HepG2 (cell line): ENCODE results near the gene PRKAG3. TPM values are rescaled to one million over a fixed set of nuclear protein-coding genes. Genes with fewer than 3 reads are reported as not detected.

Experiments used
- FIP1L1 ChIP-seq: fragments of 200-400 bp; formaldehyde crosslinking; IDR thresholded peaks from 2 replicates; pipeline ENCODE4 v1.6.1; 2018; ENCODE audit warnings: low read depth, mild to moderate bottlenecking, low read length, moderate library complexity, borderline replicate concordance; ENCODE audit not compliant: insufficient read depth
- KLF13 ChIP-seq: sonication (generic); formaldehyde crosslinking; IDR thresholded peaks from 2 replicates; pipeline ENCODE4 v1.4.0; 2020; ENCODE audit warnings: mild to moderate bottlenecking, missing genetic modification reagents
- PHF8 ChIP-seq: sonication (generic); formaldehyde crosslinking; IDR thresholded peaks from 2 replicates; pipeline ENCODE4 v1.5.0; 2020; ENCODE audit warnings: missing genetic modification reagents
- WIZ ChIP-seq: sonication (generic); formaldehyde crosslinking; IDR thresholded peaks from 2 replicates; pipeline ENCODE4 v1.5.1; 2020; ENCODE audit warnings: mild to moderate bottlenecking, missing genetic modification reagents
- ZBTB4 ChIP-seq: sonication (generic); formaldehyde crosslinking; IDR thresholded peaks from 2 replicates; pipeline ENCODE4 v1.4.0; 2020; ENCODE audit warnings: missing genetic modification reagents, mild to moderate bottlenecking, borderline replicate concordance
- ZFP36L1 ChIP-seq: sonication (generic); formaldehyde crosslinking; IDR thresholded peaks from 2 replicates; pipeline ENCODE4 v1.8.0; 2022; ENCODE audit warnings: mild to moderate bottlenecking, missing genetic modification reagents, moderate library complexity
- ZFP62 ChIP-seq: sonication (generic); formaldehyde crosslinking; IDR thresholded peaks from 2 replicates; pipeline ENCODE4 v1.4.0; 2020; ENCODE audit warnings: missing genetic modification reagents
- ZFP90 ChIP-seq: sonication (generic); formaldehyde crosslinking; IDR thresholded peaks from 2 replicates; pipeline ENCODE4 v1.8.0; 2022; ENCODE audit warnings: missing genetic modification reagents, mild to moderate bottlenecking, inconsistent platforms, borderline replicate concordance
- ZNF30 ChIP-seq: sonication (generic); formaldehyde crosslinking; IDR thresholded peaks from 2 replicates; pipeline ENCODE4 v1.5.0; 2020; ENCODE audit warnings: mild to moderate bottlenecking, missing genetic modification reagents
- ZNF780A ChIP-seq: sonication (generic); formaldehyde crosslinking; IDR thresholded peaks from 2 replicates; pipeline ENCODE4 v1.8.0; 2022; ENCODE audit warnings: mild to moderate bottlenecking, missing genetic modification reagents, moderate library complexity
- polyA plus RNA-seq, 8 experiments: library from polyadenylated mRNA; depleted of rRNA in 3 of 8; stranded (reverse) in 7 of 8; unstranded in 1 of 8; fragments of >200 nt; fragmentation: Illumina TruSeq in 4 of 8; extraction: Trizol in 4 of 8; gene quantifications; 2 replicates each; pipeline versions ENCODE4 v1.2.1 to v1.2.3, GENCODE V29; 2011 to 2016; ENCODE audit warnings: low read depth in 4 of 8, missing spikeins in 1 of 8, mixed read lengths in 1 of 8; ENCODE audit not compliant: insufficient read depth in 1 of 8
- total RNA-seq, 5 experiments: library from RNA; depleted of rRNA; stranded (reverse); fragments of >200 nt; fragmentation: Illumina TruSeq; extraction: Trizol; gene quantifications; 2 replicates each; pipeline ENCODE4 v1.2.3, GENCODE V29; 2016; ENCODE audit warnings: low read depth in 1 of 5
- TF ChIP-seq, protein P1 (sequence below): sonication (generic); formaldehyde crosslinking; IDR thresholded peaks from 2 replicates; pipeline ENCODE4 v1.9.0; 2021; ENCODE audit warnings: missing genetic modification reagents, borderline replicate concordance
- TF ChIP-seq, protein P2 (sequence below): IDR thresholded peaks from 2 replicates; pipeline ENCODE4 v1.6.1; 2016; ENCODE audit warnings: control low read depth
- TF ChIP-seq, protein P3 (sequence below): sonication (generic); formaldehyde crosslinking; IDR thresholded peaks from 2 replicates; pipeline ENCODE4 v1.4.0; 2020; ENCODE audit warnings: missing genetic modification reagents
- TF ChIP-seq, protein P4 (sequence below): sonication (generic); formaldehyde crosslinking; IDR thresholded peaks from 2 replicates; pipeline ENCODE4 v1.8.0; 2023; ENCODE audit warnings: mild to moderate bottlenecking, missing genetic modification reagents

PRKAG3 gene
- total and polyA plus RNA-seq, 2 of the 13 experiments (the other 11 are each of a cell fraction or from before 2014, with no cell fraction given): not detected

GRCh38 chr2:218781691-218782527, 49.7 kb downstream of the PRKAG3 start, which contains the start of gene CYP27A1 (continued):
- TF ChIP-seq, protein P1, sequence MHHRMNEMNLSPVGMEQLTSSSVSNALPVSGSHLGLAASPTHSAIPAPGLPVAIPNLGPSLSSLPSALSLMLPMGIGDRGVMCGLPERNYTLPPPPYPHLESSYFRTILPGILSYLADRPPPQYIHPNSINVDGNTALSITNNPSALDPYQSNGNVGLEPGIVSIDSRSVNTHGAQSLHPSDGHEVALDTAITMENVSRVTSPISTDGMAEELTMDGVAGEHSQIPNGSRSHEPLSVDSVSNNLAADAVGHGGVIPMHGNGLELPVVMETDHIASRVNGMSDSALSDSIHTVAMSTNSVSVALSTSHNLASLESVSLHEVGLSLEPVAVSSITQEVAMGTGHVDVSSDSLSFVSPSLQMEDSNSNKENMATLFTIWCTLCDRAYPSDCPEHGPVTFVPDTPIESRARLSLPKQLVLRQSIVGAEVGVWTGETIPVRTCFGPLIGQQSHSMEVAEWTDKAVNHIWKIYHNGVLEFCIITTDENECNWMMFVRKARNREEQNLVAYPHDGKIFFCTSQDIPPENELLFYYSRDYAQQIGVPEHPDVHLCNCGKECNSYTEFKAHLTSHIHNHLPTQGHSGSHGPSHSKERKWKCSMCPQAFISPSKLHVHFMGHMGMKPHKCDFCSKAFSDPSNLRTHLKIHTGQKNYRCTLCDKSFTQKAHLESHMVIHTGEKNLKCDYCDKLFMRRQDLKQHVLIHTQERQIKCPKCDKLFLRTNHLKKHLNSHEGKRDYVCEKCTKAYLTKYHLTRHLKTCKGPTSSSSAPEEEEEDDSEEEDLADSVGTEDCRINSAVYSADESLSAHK (CRISPR knock-in tag): peak; percentile 64; the same call in 1 of the 2 replicates
- TF ChIP-seq ZFP36L1 (no peak), ZFP90 (CRISPR knock-in tag) (peak; percentile 79; the same call in 1 of the 2 replicates), KLF13 (CRISPR knock-in tag) (no peak), FIP1L1 (0 out of 2 replicates have a peak, but pooled peaks have one; percentile 54), PHF8 (CRISPR knock-in tag) (peak; percentile 85), ZBTB4 (peak; percentile 86), ZNF780A (peak; percentile 91), WIZ (peak; percentile 51; the same call in 1 of the 2 replicates), ZFP62 (CRISPR knock-in tag) (no peak), ZNF30 (CRISPR knock-in tag) (no peak)
- TF ChIP-seq, protein P2, sequence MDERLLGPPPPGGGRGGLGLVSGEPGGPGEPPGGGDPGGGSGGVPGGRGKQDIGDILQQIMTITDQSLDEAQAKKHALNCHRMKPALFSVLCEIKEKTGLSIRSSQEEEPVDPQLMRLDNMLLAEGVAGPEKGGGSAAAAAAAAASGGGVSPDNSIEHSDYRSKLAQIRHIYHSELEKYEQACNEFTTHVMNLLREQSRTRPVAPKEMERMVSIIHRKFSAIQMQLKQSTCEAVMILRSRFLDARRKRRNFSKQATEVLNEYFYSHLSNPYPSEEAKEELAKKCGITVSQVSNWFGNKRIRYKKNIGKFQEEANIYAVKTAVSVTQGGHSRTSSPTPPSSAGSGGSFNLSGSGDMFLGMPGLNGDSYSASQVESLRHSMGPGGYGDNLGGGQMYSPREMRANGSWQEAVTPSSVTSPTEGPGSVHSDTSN (CRISPR knock-in tag): no peak
- TF ChIP-seq, protein P3, sequence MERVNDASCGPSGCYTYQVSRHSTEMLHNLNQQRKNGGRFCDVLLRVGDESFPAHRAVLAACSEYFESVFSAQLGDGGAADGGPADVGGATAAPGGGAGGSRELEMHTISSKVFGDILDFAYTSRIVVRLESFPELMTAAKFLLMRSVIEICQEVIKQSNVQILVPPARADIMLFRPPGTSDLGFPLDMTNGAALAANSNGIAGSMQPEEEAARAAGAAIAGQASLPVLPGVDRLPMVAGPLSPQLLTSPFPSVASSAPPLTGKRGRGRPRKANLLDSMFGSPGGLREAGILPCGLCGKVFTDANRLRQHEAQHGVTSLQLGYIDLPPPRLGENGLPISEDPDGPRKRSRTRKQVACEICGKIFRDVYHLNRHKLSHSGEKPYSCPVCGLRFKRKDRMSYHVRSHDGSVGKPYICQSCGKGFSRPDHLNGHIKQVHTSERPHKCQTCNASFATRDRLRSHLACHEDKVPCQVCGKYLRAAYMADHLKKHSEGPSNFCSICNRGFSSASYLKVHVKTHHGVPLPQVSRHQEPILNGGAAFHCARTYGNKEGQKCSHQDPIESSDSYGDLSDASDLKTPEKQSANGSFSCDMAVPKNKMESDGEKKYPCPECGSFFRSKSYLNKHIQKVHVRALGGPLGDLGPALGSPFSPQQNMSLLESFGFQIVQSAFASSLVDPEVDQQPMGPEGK (CRISPR knock-in tag): peak; percentile 89
- TF ChIP-seq, protein P4, sequence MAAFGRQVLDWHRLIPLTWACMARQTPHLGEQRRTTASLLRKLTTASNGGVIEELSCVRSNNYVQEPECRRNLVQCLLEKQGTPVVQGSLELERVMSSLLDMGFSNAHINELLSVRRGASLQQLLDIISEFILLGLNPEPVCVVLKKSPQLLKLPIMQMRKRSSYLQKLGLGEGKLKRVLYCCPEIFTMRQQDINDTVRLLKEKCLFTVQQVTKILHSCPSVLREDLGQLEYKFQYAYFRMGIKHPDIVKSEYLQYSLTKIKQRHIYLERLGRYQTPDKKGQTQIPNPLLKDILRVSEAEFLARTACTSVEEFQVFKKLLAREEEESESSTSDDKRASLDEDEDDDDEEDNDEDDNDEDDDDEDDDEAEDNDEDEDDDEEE (CRISPR knock-in tag): peak; percentile 88; the same call in 1 of the 2 replicates
